Liver (tissue), 9 donors: ENCODE measurements around the gene RRP1. TPM values are rescaled to one million over a fixed set of nuclear protein-coding genes. Genes with fewer than 3 reads are reported as not detected.

ENCODE experiments used
- DNase-seq: peaks from one replicate; pipeline ENCODE4 v3.0.0-alpha.2; 2017; ENCODE audit warnings: low spot score
- H3K27ac ChIP-seq, 2 donors: one replicate each; pipeline ENCODE4 v1.7.0; 2013; ENCODE audit warnings: inconsistent platforms in 2 of 2, low read length in 2 of 2, control low read depth in 1 of 2, low read depth in 1 of 2, mild to moderate bottlenecking in 1 of 2
- H3K27me3 ChIP-seq, 4 donors: one replicate each; pipeline versions ENCODE4 v1.6.1 to v1.7.0; 2013; ENCODE audit warnings: low read length in 3 of 4, inconsistent platforms in 1 of 4, mild to moderate bottlenecking in 1 of 4, moderate library complexity in 1 of 4; ENCODE audit not compliant: control insufficient read depth in 4 of 4, insufficient read depth in 4 of 4
- H3K36me3 ChIP-seq, 4 donors: one replicate each; pipeline versions ENCODE4 v1.6.1 to v1.7.0; 2013; ENCODE audit warnings: low read length in 3 of 4, mild to moderate bottlenecking in 3 of 4, low read depth in 1 of 4, moderate library complexity in 1 of 4; ENCODE audit not compliant: control insufficient read depth in 4 of 4, insufficient read depth in 3 of 4
- H3K4me1 ChIP-seq, 4 donors: one replicate each; pipeline versions ENCODE4 v1.6.1 to v1.7.0; 2013; ENCODE audit warnings: low read length in 3 of 4, mild to moderate bottlenecking in 3 of 4, moderate library complexity in 1 of 4; ENCODE audit not compliant: control insufficient read depth in 4 of 4, insufficient read depth in 4 of 4
- H3K4me3 ChIP-seq, 3 donors: one replicate each; pipeline versions ENCODE4 v1.6.1 to v1.7.0; 2013; ENCODE audit warnings: low read length in 3 of 3, control low read depth in 1 of 3, low read depth in 1 of 3, mild to moderate bottlenecking in 1 of 3
- H3K9ac ChIP-seq, 2 donors: one replicate each; pipeline ENCODE4 v1.7.0; 2013; ENCODE audit warnings: low read length in 2 of 2, mild to moderate bottlenecking in 2 of 2, moderate library complexity in 2 of 2, control low read depth in 1 of 2, low read depth in 1 of 2
- H3K9me3 ChIP-seq, 4 donors: one replicate each; pipeline versions ENCODE4 v1.6.1 to v1.7.0; 2013; ENCODE audit warnings: low read length in 3 of 4; ENCODE audit not compliant: control insufficient read depth in 4 of 4
- ATF3 ChIP-seq: IDR thresholded peaks from 2 replicates; pipeline ENCODE4 v1.6.1; 2016; ENCODE audit warnings: antibody characterized with exemption
- CTCF ChIP-seq: fragments of 150-350 bp; IDR thresholded peaks from 2 replicates; pipeline ENCODE4 v1.5.1; 2017; ENCODE audit warnings: improper control_type of control experiment, low read depth, low read length; ENCODE audit not compliant: missing input control
- EGR1 ChIP-seq, 2 donors: IDR thresholded peaks; 2 replicates each; pipeline ENCODE4 v1.6.1; 2016 to 2018; ENCODE audit warnings: antibody characterized with exemption in 2 of 2, low read depth in 2 of 2
- FOXA1 ChIP-seq: IDR thresholded peaks from 2 replicates; pipeline ENCODE4 v1.6.1; 2016; ENCODE audit warnings: antibody characterized with exemption
- FOXA2 ChIP-seq: IDR thresholded peaks from 2 replicates; pipeline ENCODE4 v1.6.1; 2016; ENCODE audit warnings: antibody characterized with exemption
- GABPA ChIP-seq, 2 donors: IDR thresholded peaks in 1 of 2; conservative IDR thresholded peaks in 1 of 2; 2 replicates each; pipeline ENCODE4 v1.6.1; 2016; ENCODE audit warnings: antibody characterized with exemption in 2 of 2, mild to moderate bottlenecking in 1 of 2, moderate library complexity in 1 of 2
- HNF4A ChIP-seq, 2 donors: conservative IDR thresholded peaks; 2 replicates each; pipeline ENCODE4 v1.6.1; 2016; ENCODE audit warnings: antibody characterized with exemption in 2 of 2, mild to moderate bottlenecking in 2 of 2
- HNF4G ChIP-seq: IDR thresholded peaks from 2 replicates; pipeline ENCODE4 v1.6.1; 2016; ENCODE audit warnings: antibody characterized with exemption
- JUND ChIP-seq, 2 donors: IDR thresholded peaks; 2 replicates each; pipeline ENCODE4 v1.6.1; 2016; ENCODE audit warnings: antibody characterized with exemption in 2 of 2
- MAX ChIP-seq: IDR thresholded peaks from 2 replicates; pipeline ENCODE4 v1.6.1; 2016; ENCODE audit warnings: antibody characterized with exemption
- NR2F2 ChIP-seq: IDR thresholded peaks from 2 replicates; pipeline ENCODE4 v1.6.1; 2016; ENCODE audit warnings: antibody characterized with exemption
- RAD21 ChIP-seq, 2 donors: IDR thresholded peaks; 2 replicates each; pipeline ENCODE4 v1.6.1; 2016; ENCODE audit warnings: antibody characterized with exemption in 2 of 2, mild to moderate bottlenecking in 2 of 2
- REST ChIP-seq: IDR thresholded peaks from 2 replicates; pipeline ENCODE4 v1.6.1; 2016; ENCODE audit warnings: antibody characterized with exemption, mild to moderate bottlenecking
- RXRA ChIP-seq, 2 donors: IDR thresholded peaks; 2 replicates each; pipeline ENCODE4 v1.6.1; 2017 to 2018; ENCODE audit warnings: antibody characterized with exemption in 2 of 2, mild to moderate bottlenecking in 1 of 2
- SP1 ChIP-seq: IDR thresholded peaks from 2 replicates; pipeline ENCODE4 v1.6.1; 2018; ENCODE audit warnings: antibody characterized with exemption, mild to moderate bottlenecking
- TAF1 ChIP-seq: conservative IDR thresholded peaks from 2 replicates; pipeline ENCODE4 v1.6.1; 2016; ENCODE audit warnings: antibody characterized with exemption, mild to moderate bottlenecking
- YY1 ChIP-seq: IDR thresholded peaks from 2 replicates; pipeline ENCODE4 v1.6.1; 2016; ENCODE audit warnings: antibody characterized with exemption, mild to moderate bottlenecking
- ZBTB33 ChIP-seq: IDR thresholded peaks from 2 replicates; pipeline ENCODE4 v1.6.1; 2016; ENCODE audit warnings: antibody characterized with exemption
- WGBS: extraction: QIAGEN DNeasy Blood & Tissue Kit; methylation state at CpG from one replicate; pipeline ENCODE4 v1.1.7; 2013; 5-methylcytosine and 5-hydroxymethylcytosine counted together
- polyA plus RNA-seq, 2 donors: library from polyadenylated mRNA; stranded (reverse) in 1 of 2; unstranded in 1 of 2; fragments of 200-250 nt in 1 of 2; fragments of >200 nt in 1 of 2; fragmentation: Nextera tagmentation in 1 of 2; extraction: Ambion mirVana in 1 of 2; gene quantifications; one replicate each; pipeline versions ENCODE4 v1.2.1 to v1.2.3, GENCODE V29; 2013 to 2015
- total RNA-seq, 2 donors: library from RNA; depleted of rRNA; stranded (reverse); fragments of >200 nt; gene quantifications; one replicate each; pipeline ENCODE4 v1.2.3, GENCODE V29; 2014
- donor health status: healthy.
- donor health status: healthy.
- donor health status: healthy.
- donor health status: healthy.
- donor health status: healthy.

The RRP1 gene
- total and polyA plus RNA-seq, 4 donors = 5.4 to 15.0 (median 7.7) TPM

GRCh38 chr21:43772425-43772821 lies 17.0 kb upstream of the RRP1 start:
- H3K4me3 ChIP-seq = no peak overlapping the region
- H3K36me3 ChIP-seq = peaks cover 0 to 13% (median 9%) of the 10 kb centered on the region in 4 donors
- no peak for DNase-seq
- H3K9me3 ChIP-seq = no peaks in the 10 kb centered on the region
- no peak overlapping the region for H3K27ac ChIP-seq
- no peak overlapping the region for H3K9ac ChIP-seq
- WGBS = 83% methylated on average over 6 of the region's 6 CpGs
- H3K4me1 ChIP-seq = peaks cover 6 to 14% (median 10%) of the 10 kb centered on the region in 4 donors
- no peak for TF ChIP-seq FOXA1
- no peaks in the 10 kb centered on the region for H3K27me3 ChIP-seq

- Histone ChIP-seq H3K9ac (no peak overlapping the region), H3K27me3 (no peaks in the 10 kb centered on the region), H3K4me1 (peaks cover 6 to 14% (median 10%) of the 10 kb centered on the region in 4 donors), H3K4me3 (no peak overlapping the region), H3K27ac (no peak overlapping the region), H3K36me3 (peaks cover 0 to 13% (median 9%) of the 10 kb centered on the region in 4 donors), H3K9me3 (no peaks in the 10 kb centered on the region)
- 94% methylated on average over 10 of the region's 10 CpGs for WGBS
- DNase-seq = no peak
- no peak for TF ChIP-seq MAX
- no peak for TF ChIP-seq YY1
- TF ChIP-seq EGR1 (IDR thresholded peaks at IDR 0.05; ENCODE audit: low read depth in 2 of 2) = no peak
- TF ChIP-seq REST = no peak
- TF ChIP-seq HNF4A (conservative IDR thresholded peaks at IDR 0.05) = no peak
- no peak for TF ChIP-seq HNF4G
- no peak for TF ChIP-seq FOXA2
- TF ChIP-seq FOXA1 = no peak
- no peak for TF ChIP-seq NR2F2
- no peak for TF ChIP-seq RXRA (IDR thresholded peaks at IDR 0.05)
- no peak for TF ChIP-seq CTCF
- TF ChIP-seq ZBTB33 = no peak
- TF ChIP-seq ATF3 = no peak
- no peak for TF ChIP-seq TAF1
- no peak for TF ChIP-seq SP1
- no peak for TF ChIP-seq JUND (IDR thresholded peaks at IDR 0.05)
- no peak for TF ChIP-seq RAD21 (IDR thresholded peaks at IDR 0.05)
- TF ChIP-seq GABPA (IDR thresholded peaks at IDR 0.05 in 1 of 2, conservative IDR thresholded peaks at IDR 0.05 in 1 of 2) = no peak
Observed at GRCh38 chr21:43774163-43774562, 15.2 kb upstream of the RRP1 start.
